Body of pancreas (tissue), 4 donors: Measurements from ENCODE around the gene FAM131C.

Experiments
- POLR2A ChIP-seq, 3 donors: fragments of 450-650 bp; IDR thresholded peaks; one replicate each; pipeline ENCODE4 v1.6.1; 2016; ENCODE audit warnings: antibody characterized with exemption in 3 of 3, mild to moderate bottlenecking in 2 of 3
- TF ChIP-seq, protein P1 (sequence below), 7 experiments: fragments of 450-650 bp in 4 of 7; fragments of 200-600 bp in 3 of 7; sonication (generic) in 3 of 7; IDR thresholded peaks; one replicate each; pipeline ENCODE4 v1.5.1; 2016 to 2019; ENCODE audit warnings: antibody characterized with exemption in 7 of 7

DNA sequence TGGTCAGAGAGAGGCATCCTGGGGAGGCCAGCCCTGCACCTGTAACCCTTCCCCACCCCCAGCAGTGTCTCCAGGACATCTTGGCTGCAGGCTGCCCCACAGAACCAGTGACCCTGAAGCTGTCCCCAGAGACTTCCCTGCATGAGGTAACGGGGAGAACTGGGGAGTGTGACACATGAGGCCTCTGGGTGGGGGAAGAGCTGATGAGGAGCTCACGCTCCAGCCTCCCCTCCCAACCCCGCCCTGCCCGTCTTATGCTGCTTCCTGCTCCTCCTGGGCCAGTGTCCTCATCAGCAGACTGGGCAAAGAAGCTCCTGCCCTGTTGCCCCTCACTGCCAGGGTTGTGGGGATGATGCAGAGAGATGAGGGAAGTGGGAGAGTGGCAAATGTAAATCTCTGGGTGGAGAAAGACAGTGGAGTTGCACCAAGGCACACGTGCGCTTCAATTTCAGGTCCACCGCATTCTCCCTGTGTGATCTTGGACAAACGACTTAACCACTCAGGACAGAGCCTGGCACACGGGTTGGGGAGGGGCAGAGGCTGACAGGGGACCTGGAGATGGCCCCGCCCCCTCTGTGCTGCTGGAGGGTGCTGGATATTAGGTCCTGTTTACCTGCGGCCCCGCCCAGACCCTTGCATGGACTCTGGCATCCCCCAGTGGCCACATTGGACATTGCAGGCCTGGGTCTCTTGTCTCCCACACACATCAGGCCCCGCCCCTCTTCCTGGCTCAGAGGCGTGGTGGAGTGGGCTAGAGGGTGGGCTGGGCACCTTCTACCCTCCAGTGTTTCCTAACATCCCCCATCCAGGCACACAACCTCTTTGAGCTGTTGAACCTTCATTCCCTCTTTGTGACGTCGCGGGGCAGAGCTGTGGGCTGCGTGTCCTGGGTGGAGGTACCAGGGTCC is 17.6 kb downstream of the FAM131C start:
- TF ChIP-seq, protein P1, sequence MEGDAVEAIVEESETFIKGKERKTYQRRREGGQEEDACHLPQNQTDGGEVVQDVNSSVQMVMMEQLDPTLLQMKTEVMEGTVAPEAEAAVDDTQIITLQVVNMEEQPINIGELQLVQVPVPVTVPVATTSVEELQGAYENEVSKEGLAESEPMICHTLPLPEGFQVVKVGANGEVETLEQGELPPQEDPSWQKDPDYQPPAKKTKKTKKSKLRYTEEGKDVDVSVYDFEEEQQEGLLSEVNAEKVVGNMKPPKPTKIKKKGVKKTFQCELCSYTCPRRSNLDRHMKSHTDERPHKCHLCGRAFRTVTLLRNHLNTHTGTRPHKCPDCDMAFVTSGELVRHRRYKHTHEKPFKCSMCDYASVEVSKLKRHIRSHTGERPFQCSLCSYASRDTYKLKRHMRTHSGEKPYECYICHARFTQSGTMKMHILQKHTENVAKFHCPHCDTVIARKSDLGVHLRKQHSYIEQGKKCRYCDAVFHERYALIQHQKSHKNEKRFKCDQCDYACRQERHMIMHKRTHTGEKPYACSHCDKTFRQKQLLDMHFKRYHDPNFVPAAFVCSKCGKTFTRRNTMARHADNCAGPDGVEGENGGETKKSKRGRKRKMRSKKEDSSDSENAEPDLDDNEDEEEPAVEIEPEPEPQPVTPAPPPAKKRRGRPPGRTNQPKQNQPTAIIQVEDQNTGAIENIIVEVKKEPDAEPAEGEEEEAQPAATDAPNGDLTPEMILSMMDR (IDR thresholded peaks at IDR 0.05), result peak; percentile 79 to 99 (median 95)
- TF ChIP-seq POLR2A (IDR thresholded peaks at IDR 0.05), result no peak
